ENCODE results near the gene SRXN1.

SRXN1 gene

GRCh38 chr20:664151-664550, 11.2 kb upstream of the SRXN1 start:
- peaks cover 14% of the 10 kb centered on the region for H3K27me3 ChIP-seq (ENCODE audit: control insufficient read depth, insufficient read depth, low read length)
- peaks cover 4% of the 10 kb centered on the region for H3K79me2 ChIP-seq
- H3K4me3 ChIP-seq (ENCODE audit: low read depth, low read length), result no peak overlapping the region
- H3K27ac ChIP-seq, result no peak overlapping the region
- H3K9me3 ChIP-seq (ENCODE audit: control insufficient read depth, low read length), result no peaks in the 10 kb centered on the region
- no peak overlapping the region for H3K9ac ChIP-seq
- peaks cover 29% of the 10 kb centered on the region for H3K4me1 ChIP-seq
- no peaks in the 10 kb centered on the region for H3K36me3 ChIP-seq (ENCODE audit: control insufficient read depth, insufficient read depth, low read length)
- no peak overlapping the region for H3K4me2 ChIP-seq (ENCODE audit: low read length)
- TF ChIP-seq CTCF (IDR thresholded peaks at IDR 0.05), result no peak
- no peak overlapping the region for H2AFZ ChIP-seq

- H3K27ac ChIP-seq, result no peak overlapping the region
- H3K9ac ChIP-seq, result no peak overlapping the region
- peaks cover 4% of the 10 kb centered on the region for H3K79me2 ChIP-seq
- H3K4me3 ChIP-seq (ENCODE audit: low read depth, low read length), result no peak overlapping the region
- peaks cover 14% of the 10 kb centered on the region for H3K27me3 ChIP-seq (ENCODE audit: control insufficient read depth, insufficient read depth, low read length)
- no peaks in the 10 kb centered on the region for H3K36me3 ChIP-seq (ENCODE audit: control insufficient read depth, insufficient read depth, low read length)
- no peak for TF ChIP-seq CTCF (IDR thresholded peaks at IDR 0.05)
- H2AFZ ChIP-seq, result no peak overlapping the region
- peaks cover 26% of the 10 kb centered on the region for H3K4me1 ChIP-seq
- no peaks in the 10 kb centered on the region for H3K9me3 ChIP-seq (ENCODE audit: control insufficient read depth, low read length)
- H3K4me2 ChIP-seq (ENCODE audit: low read length), result no peak overlapping the region
Observed at GRCh38 chr20:663315-664090, 10.5 kb upstream of the SRXN1 start.

- H2AFZ ChIP-seq, result peak overlapping the region; percentile 41
- no peaks in the 10 kb centered on the region for H3K36me3 ChIP-seq (ENCODE audit: control insufficient read depth, insufficient read depth, low read length)
- no peak overlapping the region for H3K4me2 ChIP-seq (ENCODE audit: low read length)
- no peaks in the 10 kb centered on the region for H3K79me2 ChIP-seq
- H3K9ac ChIP-seq, result no peak overlapping the region
- no peak overlapping the region for H3K27ac ChIP-seq
- TF ChIP-seq CTCF (IDR thresholded peaks at IDR 0.05), result peak; percentile 0
- peaks cover 17% of the 10 kb centered on the region for H3K4me1 ChIP-seq
- H3K4me3 ChIP-seq (ENCODE audit: low read depth, low read length), result no peak overlapping the region
- H3K27me3 ChIP-seq (ENCODE audit: control insufficient read depth, insufficient read depth, low read length), result peaks cover 14% of the 10 kb centered on the region
- H3K9me3 ChIP-seq (ENCODE audit: control insufficient read depth, low read length), result no peaks in the 10 kb centered on the region
Observed at GRCh38 chr20:662277-663192, 9.5 kb upstream of the SRXN1 start.

GRCh38 chr20:661474-662270, 8.7 kb upstream of the SRXN1 start:
- Histone ChIP-seq H3K9me3 (ENCODE audit: control insufficient read depth, low read length) (no peaks in the 10 kb centered on the region), H3K27ac (no peak overlapping the region), H3K9ac (no peak overlapping the region), H3K4me2 (ENCODE audit: low read length) (no peak overlapping the region), H3K4me3 (ENCODE audit: low read depth, low read length) (no peak overlapping the region), H3K36me3 (ENCODE audit: control insufficient read depth, insufficient read depth, low read length) (no peaks in the 10 kb centered on the region), H2AFZ (peak overlapping the region; percentile 41), H3K79me2 (no peaks in the 10 kb centered on the region), H3K4me1 (peaks cover 17% of the 10 kb centered on the region), H3K27me3 (ENCODE audit: control insufficient read depth, insufficient read depth, low read length) (peaks cover 14% of the 10 kb centered on the region)
- TF ChIP-seq CTCF (IDR thresholded peaks at IDR 0.05), result peak; percentile 16
